GM20000 (cell line): Measurements from ENCODE around the gene OBSL1.
A peak's percentile ranks its signal among the peaks of the same experiment; 100 is the strongest.

ENCODE experiments used
- DNase-seq: peaks from one replicate; pipeline ENCODE4 v3.0.0; 2012; ENCODE audit warnings: low spot score
- TF ChIP-seq, protein P1 (sequence below): IDR thresholded peaks from 2 replicates; pipeline ENCODE4 v1.5.1; 2012; ENCODE audit warnings: mild to moderate bottlenecking, control low read depth; ENCODE audit errors: extremely low read depth, missing control alignments

The OBSL1 gene

DNA sequence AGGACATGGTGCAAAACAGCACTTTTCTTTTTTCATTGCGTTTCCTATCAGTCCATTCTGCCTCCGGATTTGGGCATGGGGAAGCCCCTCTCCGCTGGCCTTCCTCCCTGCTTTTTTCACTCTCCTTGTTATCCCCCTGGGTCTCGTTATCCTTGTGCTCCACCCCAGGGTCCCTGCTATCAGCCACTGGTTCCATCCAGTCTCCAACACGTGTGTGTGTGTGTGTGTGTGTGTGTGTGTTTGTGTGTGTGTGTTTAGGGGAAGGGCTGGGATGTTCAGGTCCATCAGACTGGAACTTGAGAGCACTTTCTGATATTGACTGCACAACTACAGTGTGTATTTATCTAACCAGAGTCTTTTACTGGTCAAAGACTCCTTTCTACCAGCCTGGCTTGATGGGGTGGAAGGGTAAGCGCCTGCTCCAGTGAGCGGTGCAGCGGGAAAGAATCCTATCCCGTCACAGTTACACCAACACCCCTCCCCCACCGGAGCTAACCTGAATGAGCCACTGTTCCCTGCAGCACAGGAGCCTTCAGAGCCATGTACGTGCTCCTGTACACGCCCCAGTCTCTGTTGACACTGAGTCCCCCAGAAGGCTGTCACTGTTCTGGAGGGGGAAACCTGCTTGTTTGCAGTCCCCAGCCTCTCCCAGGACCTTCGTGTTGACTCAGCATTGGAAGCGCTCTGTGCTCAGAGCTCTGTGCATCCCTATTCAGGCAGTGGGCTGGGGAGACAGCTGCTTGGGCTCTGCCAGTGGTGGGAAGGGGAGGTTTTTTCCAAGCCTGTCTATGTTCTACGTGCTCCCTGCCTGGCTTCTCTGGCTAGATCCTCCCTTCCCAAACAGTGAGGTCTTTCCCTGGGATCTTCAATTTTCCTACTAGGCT is 5.4 kb upstream of the OBSL1 start:
- DNase-seq, result no peak
- TF ChIP-seq, protein P1, sequence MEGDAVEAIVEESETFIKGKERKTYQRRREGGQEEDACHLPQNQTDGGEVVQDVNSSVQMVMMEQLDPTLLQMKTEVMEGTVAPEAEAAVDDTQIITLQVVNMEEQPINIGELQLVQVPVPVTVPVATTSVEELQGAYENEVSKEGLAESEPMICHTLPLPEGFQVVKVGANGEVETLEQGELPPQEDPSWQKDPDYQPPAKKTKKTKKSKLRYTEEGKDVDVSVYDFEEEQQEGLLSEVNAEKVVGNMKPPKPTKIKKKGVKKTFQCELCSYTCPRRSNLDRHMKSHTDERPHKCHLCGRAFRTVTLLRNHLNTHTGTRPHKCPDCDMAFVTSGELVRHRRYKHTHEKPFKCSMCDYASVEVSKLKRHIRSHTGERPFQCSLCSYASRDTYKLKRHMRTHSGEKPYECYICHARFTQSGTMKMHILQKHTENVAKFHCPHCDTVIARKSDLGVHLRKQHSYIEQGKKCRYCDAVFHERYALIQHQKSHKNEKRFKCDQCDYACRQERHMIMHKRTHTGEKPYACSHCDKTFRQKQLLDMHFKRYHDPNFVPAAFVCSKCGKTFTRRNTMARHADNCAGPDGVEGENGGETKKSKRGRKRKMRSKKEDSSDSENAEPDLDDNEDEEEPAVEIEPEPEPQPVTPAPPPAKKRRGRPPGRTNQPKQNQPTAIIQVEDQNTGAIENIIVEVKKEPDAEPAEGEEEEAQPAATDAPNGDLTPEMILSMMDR, result no peak

GRCh38 chr2:219575566-219576504 is 4.5 kb upstream of the OBSL1 start:
- DNase-seq, result no peak
- TF ChIP-seq, protein P1, result no peak

GRCh38 chr2:219574484-219575311 is 3.4 kb upstream of the OBSL1 start:
- DNase-seq, result no peak
- TF ChIP-seq, protein P1, result no peak

- TF ChIP-seq, protein P1, result no peak
- DNase-seq, result no peak
Measured at GRCh38 chr2:219573166-219573565, 1.8 kb upstream of the OBSL1 start.

DNA sequence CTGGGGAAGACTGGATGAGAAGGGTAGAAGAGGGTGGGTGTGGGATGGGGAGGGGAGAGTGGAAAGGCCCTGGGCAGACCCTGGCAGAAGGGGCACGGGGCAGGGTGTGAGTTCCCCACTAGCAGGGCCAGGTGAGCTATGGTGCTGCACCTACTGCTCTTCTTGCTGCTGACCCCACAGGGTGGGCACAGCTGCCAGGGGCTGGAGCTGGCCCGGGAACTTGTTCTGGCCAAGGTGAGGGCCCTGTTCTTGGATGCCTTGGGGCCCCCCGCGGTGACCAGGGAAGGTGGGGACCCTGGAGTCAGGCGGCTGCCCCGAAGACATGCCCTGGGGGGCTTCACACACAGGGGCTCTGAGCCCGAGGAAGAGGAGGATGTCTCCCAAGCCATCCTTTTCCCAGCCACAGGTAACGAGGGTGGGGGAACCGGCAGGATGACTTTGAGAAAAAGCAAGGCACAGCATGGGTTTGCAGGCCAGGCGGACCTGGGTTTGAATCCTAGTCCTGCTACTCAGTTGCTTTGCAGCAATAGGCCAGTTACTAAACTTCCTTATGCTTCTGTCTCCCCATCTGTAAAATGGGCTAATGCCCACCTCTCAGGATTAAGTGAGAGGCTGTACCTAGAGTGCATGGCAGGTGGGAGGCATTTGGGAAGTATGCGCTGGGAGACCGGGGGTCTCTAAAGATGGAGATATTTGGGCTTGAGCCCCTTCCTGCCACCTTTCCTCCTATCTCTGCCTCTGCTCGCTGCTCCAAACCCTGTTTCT is 1.1 kb upstream of the OBSL1 start, which contains the start of gene INHA:
INHA (plus strand) TSS at position 74 of the 765 bp plus-strand sequence; CDS start at position 139, 65 bp downstream.
- TF ChIP-seq, protein P1, result no peak
- DNase-seq, result peak; percentile 15

DNA sequence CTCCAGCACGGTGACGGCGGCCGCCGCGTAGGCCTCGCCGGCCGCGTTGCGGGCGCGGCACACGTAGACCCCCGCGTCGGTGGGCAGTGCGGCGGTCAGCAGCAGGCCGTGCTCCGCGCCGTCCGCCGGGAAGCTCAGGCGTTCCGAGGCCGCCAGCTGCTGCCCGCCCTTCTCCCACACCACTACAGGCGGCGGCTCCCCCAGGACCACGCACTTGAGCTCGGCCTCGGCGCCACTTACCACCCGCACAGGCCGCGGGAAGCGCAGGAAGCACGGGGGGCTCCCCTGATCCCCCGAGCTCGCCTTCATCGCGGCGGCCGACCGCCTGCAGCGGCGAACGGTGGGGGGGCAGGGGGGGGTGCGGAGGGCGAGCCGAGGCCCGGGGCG is 422 bp downstream of the OBSL1 start:
- peak; percentile 39 for DNase-seq
- TF ChIP-seq, protein P1, result no peak
